Stomach (tissue), 9 donors: Measurements from ENCODE around the gene TEDC1. TPM values are rescaled to one million over a fixed set of nuclear protein-coding genes. Genes with fewer than 3 reads are reported as not detected.

Experiments used
- DNase-seq, 2 donors: peaks; one replicate each; pipeline versions ENCODE4 v3.0.0 to v3.0.0-alpha.2; 2013 to 2019
- H3K27ac ChIP-seq, 5 donors: fragments of 200-600 bp in 4 of 5; sonication (generic) in 4 of 5; one replicate each; pipeline ENCODE4 v1.5.1; 2013 to 2019; ENCODE audit warnings: mild to moderate bottlenecking in 1 of 5, moderate library complexity in 1 of 5
- H3K27me3 ChIP-seq, 3 donors: fragments of 200-600 bp; sonication (generic); one replicate each; pipeline ENCODE4 v1.5.1; 2017 to 2019; ENCODE audit warnings: mixed run types in 1 of 3
- H3K36me3 ChIP-seq, 4 donors: fragments of 200-600 bp; sonication (generic); 1 replicate in 3 of 4; 2 replicates in 1 of 4; pipeline ENCODE4 v1.5.1; 2016 to 2019
- H3K4me1 ChIP-seq, 4 donors: fragments of 200-600 bp; sonication (generic); one replicate each; pipeline ENCODE4 v1.5.1; 2016 to 2019
- H3K4me3 ChIP-seq, 4 donors: fragments of 200-600 bp; sonication (generic) in 3 of 4; one replicate each; pipeline ENCODE4 v1.5.1; 2016 to 2019; ENCODE audit warnings: mild to moderate bottlenecking in 1 of 4
- H3K9me3 ChIP-seq, 4 donors: fragments of 200-600 bp; sonication (generic); one replicate each; pipeline ENCODE4 v1.5.1; 2016 to 2019
- EP300 ChIP-seq: sonication (generic); formaldehyde crosslinking; IDR thresholded peaks from one replicate; pipeline ENCODE4 v1.6.1; 2017; ENCODE audit warnings: antibody characterized with exemption
- POLR2A ChIP-seq, 4 donors: fragments of 450-650 bp; IDR thresholded peaks; one replicate each; pipeline ENCODE4 v1.6.1; 2016; ENCODE audit warnings: antibody characterized with exemption in 4 of 4, control low read depth in 2 of 4, mild to moderate bottlenecking in 1 of 4, moderate library complexity in 1 of 4
- POLR2AphosphoS5 ChIP-seq, 3 donors: sonication (generic); formaldehyde crosslinking; IDR thresholded peaks; one replicate each; pipeline ENCODE4 v1.6.1; 2016; ENCODE audit warnings: antibody characterized with exemption in 3 of 3
- WGBS, 5 donors: extraction: QIAGEN DNeasy Blood & Tissue Kit in 3 of 5; methylation state at CpG; one replicate each; pipeline versions ENCODE4 v1.1.5 to v1.1.7; 2013 to 2018; 5-methylcytosine and 5-hydroxymethylcytosine counted together
- intact Hi-C: fragments of 100-400 bp; cut with DNase I; formaldehyde crosslinking; loops from one replicate; pipeline ENCODE4 v1.15.1; 2023; ENCODE audit warnings: low total_unique reads
- polyA plus RNA-seq, 3 donors: library from polyadenylated mRNA; stranded (reverse); fragments of 200-250 nt; gene quantifications; one replicate each; pipeline ENCODE4 v1.2.3, GENCODE V29; 2013
- total RNA-seq, 5 donors: library from RNA; depleted of rRNA; stranded (reverse); fragments of >200 nt; gene quantifications; one replicate each; pipeline versions ENCODE4 v1.1.0 to v1.2.3, GENCODE V29; 2014 to 2016
- TF ChIP-seq, protein P1 (sequence below), 7 experiments: fragments of 450-650 bp in 4 of 7; fragments of 200-600 bp in 3 of 7; sonication (generic) in 3 of 7; IDR thresholded peaks; one replicate each; pipeline ENCODE4 v1.5.1; 2016 to 2019; ENCODE audit warnings: antibody characterized with exemption in 7 of 7, control low read depth in 2 of 7, mild to moderate bottlenecking in 1 of 7
- donor health status: healthy with polysubstance abuse.
- donor health status: Bipolar disorder and iron deficiency.
- donor health status: healthy.

The TEDC1 gene
- total and polyA plus RNA-seq, 8 donors: 3.0 to 167 (median 17.9) TPM

- H3K4me3 ChIP-seq: no peak overlapping the region
- peaks cover 57 to 89% (median 87%) of the 10 kb centered on the region in 4 donors for H3K36me3 ChIP-seq
- 90 to 97% (median 95%) methylated on average over 4 to 17 of the region's 17 CpGs for WGBS, 5 donors
Observed at GRCh38 chr14:105460116-105460515, 30.9 kb upstream of the TEDC1 start.

GRCh38 chr14:105460616-105461015 is 30.4 kb upstream of the TEDC1 start:
- no peak for DNase-seq
- Histone ChIP-seq H3K4me1 (no peaks in the 10 kb centered on the region), H3K36me3 (peaks cover 53 to 89% (median 87%) of the 10 kb centered on the region in 4 donors), H3K9me3 (no peaks in the 10 kb centered on the region), H3K27me3 (no peaks in the 10 kb centered on the region), H3K4me3 (no peak overlapping the region), H3K27ac (no peak overlapping the region)
- intact Hi-C loops: no loop called here
- TF ChIP-seq, protein P1, sequence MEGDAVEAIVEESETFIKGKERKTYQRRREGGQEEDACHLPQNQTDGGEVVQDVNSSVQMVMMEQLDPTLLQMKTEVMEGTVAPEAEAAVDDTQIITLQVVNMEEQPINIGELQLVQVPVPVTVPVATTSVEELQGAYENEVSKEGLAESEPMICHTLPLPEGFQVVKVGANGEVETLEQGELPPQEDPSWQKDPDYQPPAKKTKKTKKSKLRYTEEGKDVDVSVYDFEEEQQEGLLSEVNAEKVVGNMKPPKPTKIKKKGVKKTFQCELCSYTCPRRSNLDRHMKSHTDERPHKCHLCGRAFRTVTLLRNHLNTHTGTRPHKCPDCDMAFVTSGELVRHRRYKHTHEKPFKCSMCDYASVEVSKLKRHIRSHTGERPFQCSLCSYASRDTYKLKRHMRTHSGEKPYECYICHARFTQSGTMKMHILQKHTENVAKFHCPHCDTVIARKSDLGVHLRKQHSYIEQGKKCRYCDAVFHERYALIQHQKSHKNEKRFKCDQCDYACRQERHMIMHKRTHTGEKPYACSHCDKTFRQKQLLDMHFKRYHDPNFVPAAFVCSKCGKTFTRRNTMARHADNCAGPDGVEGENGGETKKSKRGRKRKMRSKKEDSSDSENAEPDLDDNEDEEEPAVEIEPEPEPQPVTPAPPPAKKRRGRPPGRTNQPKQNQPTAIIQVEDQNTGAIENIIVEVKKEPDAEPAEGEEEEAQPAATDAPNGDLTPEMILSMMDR (IDR thresholded peaks at IDR 0.05): no peak
- TF ChIP-seq EP300 (no peak), POLR2AphosphoS5 (IDR thresholded peaks at IDR 0.05) (no peak), POLR2A (IDR thresholded peaks at IDR 0.05) (no peak)
- WGBS, 5 donors: 92 to 96% (median 94%) methylated on average over 16 to 17 of the region's 17 CpGs

More at GRCh38 chr14:105460116-105460515, 30.9 kb upstream of the TEDC1 start:
- intact Hi-C loops: no loop called here
- H3K27me3 ChIP-seq: no peaks in the 10 kb centered on the region
- H3K27ac ChIP-seq: no peak overlapping the region
- H3K9me3 ChIP-seq: no peaks in the 10 kb centered on the region
- H3K4me1 ChIP-seq: no peaks in the 10 kb centered on the region
- TF ChIP-seq POLR2A (IDR thresholded peaks at IDR 0.05) (no peak), POLR2AphosphoS5 (IDR thresholded peaks at IDR 0.05) (no peak), EP300 (no peak)
- TF ChIP-seq, protein P1 (IDR thresholded peaks at IDR 0.05): no peak
- no peak for DNase-seq

DNA sequence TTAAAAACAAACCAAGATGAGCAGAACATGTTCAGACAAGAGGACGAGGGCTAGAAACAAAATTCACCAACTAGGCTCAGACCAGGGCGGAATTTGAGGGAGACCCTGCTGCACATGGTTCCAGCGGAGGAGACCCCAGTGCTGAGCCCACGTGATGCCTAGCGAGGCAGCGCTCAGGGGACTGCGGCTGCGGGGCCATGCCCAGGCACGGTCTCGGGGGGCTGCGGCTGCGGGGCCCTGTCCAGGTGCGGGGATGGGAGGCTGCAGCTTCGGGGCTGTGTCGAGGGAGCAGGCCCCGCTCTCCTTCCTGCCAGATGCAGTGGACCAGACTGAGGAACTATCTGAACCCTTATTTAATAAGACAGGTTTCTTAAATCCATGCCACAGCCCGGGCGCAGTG is 29.1 kb upstream of the TEDC1 start:
- DNase-seq: no peak
- H3K9me3 ChIP-seq: no peaks in the 10 kb centered on the region
- H3K27ac ChIP-seq: no peak overlapping the region
- peaks cover 0 to 5% (median 4%) of the 10 kb centered on the region in 4 donors for H3K4me1 ChIP-seq
- 92 to 97% (median 96%) methylated on average over 18 of the region's 18 CpGs for WGBS, 5 donors
- H3K27me3 ChIP-seq: no peaks in the 10 kb centered on the region
- H3K4me3 ChIP-seq: no peak overlapping the region
- TF ChIP-seq EP300 (no peak), POLR2A (IDR thresholded peaks at IDR 0.05) (no peak), POLR2AphosphoS5 (IDR thresholded peaks at IDR 0.05) (no peak)
- TF ChIP-seq, protein P1 (IDR thresholded peaks at IDR 0.05): no peak
- intact Hi-C loops: no loop called here
- peaks cover 45 to 89% (median 87%) of the 10 kb centered on the region in 4 donors for H3K36me3 ChIP-seq

- intact Hi-C loops: no loop called here
- H3K27ac ChIP-seq: no peak overlapping the region
- no peak for DNase-seq
- 94 to 95% (median 94%) methylated on average over 32 to 33 of the region's 33 CpGs for WGBS, 5 donors
- no peaks in the 10 kb centered on the region for H3K9me3 ChIP-seq
- H3K4me3 ChIP-seq: no peak overlapping the region
- peaks cover 38 to 95% (median 89%) of the 10 kb centered on the region in 4 donors for H3K36me3 ChIP-seq
- no peak for TF ChIP-seq EP300
- no peaks in the 10 kb centered on the region for H3K27me3 ChIP-seq
- peaks cover 14 to 31% (median 29%) of the 10 kb centered on the region in 4 donors for H3K4me1 ChIP-seq
Observed at GRCh38 chr14:105464501-105464900, 26.5 kb upstream of the TEDC1 start.

DNA sequence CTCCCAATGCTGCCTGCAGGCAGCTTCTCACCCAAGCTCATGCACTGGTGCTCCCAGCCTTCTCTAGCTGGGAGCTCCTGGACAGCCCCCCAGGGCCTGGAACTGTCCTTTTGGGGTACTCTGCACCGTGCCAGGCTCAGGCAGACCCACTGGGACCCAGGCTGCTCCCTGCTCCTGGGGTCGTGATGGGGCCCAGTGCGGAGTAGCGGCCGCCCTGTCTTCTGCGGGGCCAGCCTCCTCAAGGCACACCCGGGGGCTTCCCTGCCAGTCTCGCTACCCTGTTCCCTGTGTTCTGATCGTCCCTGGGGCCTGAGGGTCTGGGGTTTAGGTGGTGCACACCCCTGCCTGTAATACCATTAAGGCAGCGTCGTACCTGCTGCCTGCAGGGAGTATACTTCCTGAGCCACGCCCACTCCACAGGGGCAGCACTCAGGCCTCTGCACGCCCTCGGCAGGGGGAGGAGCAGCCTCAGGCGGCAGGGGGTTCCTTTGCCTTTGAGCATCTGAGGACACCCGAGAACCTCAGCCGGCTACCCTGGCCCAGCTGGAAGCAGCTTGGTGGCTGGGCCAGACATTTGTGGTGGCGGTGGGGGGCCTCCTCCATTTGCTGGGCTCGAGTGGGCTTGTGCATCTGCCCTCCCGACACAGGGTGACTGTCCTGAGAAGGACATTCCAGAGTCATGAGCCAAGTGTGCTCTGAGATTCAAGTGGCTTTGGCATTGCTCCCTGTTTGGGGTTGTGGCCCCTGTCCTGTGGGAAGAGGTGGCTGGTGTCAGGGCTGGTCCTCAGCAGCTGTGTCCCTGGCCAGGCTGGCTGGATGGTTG is 25.6 kb upstream of the TEDC1 start:
- 78 to 89% (median 83%) methylated on average over 18 to 20 of the region's 20 CpGs for WGBS, 5 donors
- peaks cover 15 to 40% (median 36%) of the 10 kb centered on the region in 4 donors for H3K4me1 ChIP-seq
- DNase-seq: no peak
- intact Hi-C loops: no loop called here
- H3K27ac ChIP-seq: no peak overlapping the region
- H3K9me3 ChIP-seq: no peaks in the 10 kb centered on the region
- TF ChIP-seq POLR2A (IDR thresholded peaks at IDR 0.05) (no peak), POLR2AphosphoS5 (IDR thresholded peaks at IDR 0.05) (no peak), EP300 (no peak)
- TF ChIP-seq, protein P1 (IDR thresholded peaks at IDR 0.05): no peak
- H3K36me3 ChIP-seq: peaks cover 38 to 99% (median 93%) of the 10 kb centered on the region in 4 donors
- H3K27me3 ChIP-seq: no peaks in the 10 kb centered on the region
- no peak overlapping the region for H3K4me3 ChIP-seq
